HG03060 (cell line): ENCODE data around the gene EPB41L5.
"Not testable (repeated sequence)": the region's sequence is repeated elsewhere in the genome, so short reads cannot be mapped to it uniquely, and the experiment has no call there.

Source experiments
- ATAC-seq: cut with Tn5 transposase; IDR thresholded peaks from one replicate; pipeline ENCODE4 v1.9.1; 2021; ENCODE audit warnings: low read depth, moderate number of reproducible peaks; ENCODE audit not compliant: unreplicated experiment

The EPB41L5 gene

GRCh38 chr2:120012771-120013596 is at the start of gene EPB41L5:
Gene EPB41L5, plus strand, starts transcription at chr2:120013077. Its CDS starts 6,008 bp downstream, at chr2:120019085.
- ATAC-seq: peak; percentile 67

DNA sequence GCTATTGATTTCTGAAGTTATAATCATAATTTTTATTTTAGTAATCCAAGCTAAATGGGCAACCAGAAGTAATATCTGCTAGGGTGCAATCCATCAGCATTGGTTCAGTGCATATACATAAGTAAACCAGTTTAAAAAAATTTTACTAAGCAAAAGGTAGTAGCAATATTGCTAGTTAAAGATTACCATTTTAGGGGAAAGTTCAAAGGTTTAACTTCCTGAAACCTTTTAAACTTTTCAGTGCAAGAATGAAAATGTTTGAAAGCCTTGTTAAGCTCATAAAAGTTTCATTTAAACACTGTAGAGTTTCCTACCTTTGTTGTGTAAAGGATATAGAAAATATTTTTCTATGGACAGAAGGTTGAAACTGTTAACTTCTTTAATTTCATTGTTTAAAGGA is 31.0 kb upstream of the EPB41L5 start:
- no peak for ATAC-seq

DNA sequence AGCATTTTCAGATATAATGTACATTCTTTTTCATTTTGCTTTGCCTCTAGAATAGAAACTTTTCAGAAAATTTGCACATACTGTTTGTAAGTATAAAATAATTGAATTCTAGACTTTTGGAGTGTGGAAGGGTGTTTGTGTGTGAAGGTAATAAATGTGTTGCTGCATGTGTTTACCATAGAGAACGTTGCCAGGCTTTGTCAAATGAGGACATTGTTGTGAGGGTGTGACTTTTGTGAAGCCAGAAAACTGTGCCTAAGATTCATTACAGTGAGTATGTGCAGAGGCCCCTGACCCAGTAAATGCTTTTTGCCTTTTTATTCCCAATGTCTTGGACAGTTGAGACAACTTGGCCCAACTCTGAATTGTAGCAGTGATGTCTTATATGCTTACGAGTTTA is 30.4 kb upstream of the EPB41L5 start:
- ATAC-seq: no peak

- no peak for ATAC-seq
Observed at GRCh38 chr2:119983108-119983507, 29.8 kb upstream of the EPB41L5 start.

DNA sequence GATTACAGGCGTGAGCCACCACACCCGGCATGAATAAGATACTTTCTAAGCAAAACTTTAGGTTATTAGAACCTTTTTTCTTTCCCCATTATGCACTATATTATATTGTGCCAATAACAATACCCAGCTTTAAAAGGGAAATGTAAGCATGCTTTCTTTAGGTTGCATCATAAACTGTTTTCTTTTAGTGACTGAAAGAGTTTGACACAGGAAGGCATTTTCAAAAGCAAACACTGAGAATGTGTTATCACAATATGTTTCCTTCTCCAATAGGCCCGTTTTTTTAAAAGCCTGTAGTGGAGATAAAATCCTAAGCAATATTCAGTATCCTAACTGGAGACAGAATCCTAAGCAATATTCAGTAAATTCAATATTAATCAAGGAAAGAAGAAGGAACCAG is 16.7 kb upstream of the EPB41L5 start:
- no peak for ATAC-seq

- ATAC-seq: not testable (repeated sequence)
Observed at GRCh38 chr2:119996896-119997891, 15.7 kb upstream of the EPB41L5 start.

GRCh38 chr2:120001471-120001870 is 11.4 kb upstream of the EPB41L5 start:
- ATAC-seq: no peak

DNA sequence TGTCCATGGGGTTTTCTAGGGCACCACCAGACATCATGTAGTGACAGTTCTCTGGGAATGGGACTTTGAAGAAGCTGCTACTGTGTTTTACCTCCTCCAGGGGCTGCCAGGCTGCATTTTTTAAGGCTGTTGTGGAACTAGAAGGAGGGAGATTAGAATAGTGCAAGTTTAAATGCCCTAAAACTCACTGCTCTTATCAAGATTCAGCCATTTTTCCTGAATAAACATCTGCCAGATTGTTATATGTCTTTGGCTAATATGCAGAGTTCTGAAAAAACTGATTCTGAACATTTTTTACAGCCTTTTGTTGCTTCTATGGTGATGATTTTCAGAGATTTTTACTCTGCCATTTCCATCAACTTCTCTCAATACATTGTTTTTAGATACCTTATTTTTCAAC is 8.6 kb upstream of the EPB41L5 start:
- ATAC-seq: no peak

- ATAC-seq: peak; percentile 95
Observed at GRCh38 chr2:120005834-120006521, 6.9 kb upstream of the EPB41L5 start.

DNA sequence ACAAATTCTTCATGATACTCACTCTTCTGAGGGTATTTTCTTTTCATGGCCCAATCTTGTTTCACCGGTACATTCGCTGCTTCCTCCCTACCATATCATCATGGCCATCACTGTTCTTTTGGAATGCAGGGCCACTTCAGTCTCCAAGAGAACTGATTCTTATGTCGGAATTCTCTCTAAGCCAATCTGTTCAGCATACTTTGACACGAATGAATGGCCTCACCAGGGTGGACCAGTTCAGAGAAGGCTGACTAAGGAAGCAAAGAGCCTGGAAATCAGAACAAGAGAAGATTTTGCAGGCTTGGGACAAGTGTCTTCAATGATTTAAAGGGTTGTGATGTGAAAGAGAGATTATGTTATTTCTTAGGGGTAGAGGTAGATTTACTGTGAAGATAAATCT is 5.0 kb upstream of the EPB41L5 start:
- no peak for ATAC-seq

DNA sequence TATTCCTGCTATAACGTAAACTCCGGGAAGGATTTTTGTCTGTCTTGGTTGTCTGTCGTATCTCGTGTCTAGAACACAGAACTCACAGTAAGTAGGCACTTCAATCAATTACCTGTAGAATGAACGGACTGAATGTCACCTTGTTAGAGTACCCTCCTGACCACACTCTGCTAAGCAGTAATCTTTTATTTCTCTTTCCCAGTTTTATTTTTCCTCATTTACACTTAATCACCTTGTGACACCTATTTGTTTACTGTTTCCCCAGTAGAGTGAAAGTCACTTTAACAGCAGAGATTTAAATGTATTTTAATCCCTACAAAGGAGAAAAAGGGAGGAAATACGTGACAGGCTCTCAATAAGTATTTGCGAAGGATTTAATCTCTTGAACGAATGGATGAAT is 514 bp upstream of the EPB41L5 start:
- ATAC-seq: no peak

DNA sequence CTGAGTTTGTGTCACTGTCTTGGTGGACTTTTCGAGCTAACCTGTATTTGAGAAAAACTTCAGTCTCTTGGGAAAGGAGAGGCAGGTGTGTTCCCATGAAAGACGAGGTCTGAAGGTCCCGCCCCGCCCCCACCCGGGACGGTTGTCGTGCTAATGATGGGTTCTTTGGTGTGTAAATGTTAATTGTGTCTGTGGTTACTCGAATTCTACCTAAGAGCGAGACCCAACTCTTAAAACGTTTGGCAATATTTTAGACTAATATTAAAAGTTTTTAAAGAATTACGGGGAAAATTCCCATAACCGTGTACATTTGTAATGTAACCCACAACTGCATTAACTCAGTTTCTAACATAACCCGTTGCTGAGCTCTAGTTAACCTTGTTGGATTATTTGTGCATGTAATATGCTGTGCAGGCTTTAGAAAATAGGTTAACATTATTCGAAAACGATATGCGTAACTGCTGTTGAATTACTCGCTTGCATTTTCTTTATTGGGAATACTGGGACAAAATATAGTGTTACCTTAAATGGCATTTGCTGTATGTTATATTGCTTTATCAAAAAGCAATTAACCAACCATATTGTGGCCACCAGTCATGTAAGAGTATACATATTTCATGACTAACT is 833 bp downstream of the EPB41L5 start:
- ATAC-seq: no peak

DNA sequence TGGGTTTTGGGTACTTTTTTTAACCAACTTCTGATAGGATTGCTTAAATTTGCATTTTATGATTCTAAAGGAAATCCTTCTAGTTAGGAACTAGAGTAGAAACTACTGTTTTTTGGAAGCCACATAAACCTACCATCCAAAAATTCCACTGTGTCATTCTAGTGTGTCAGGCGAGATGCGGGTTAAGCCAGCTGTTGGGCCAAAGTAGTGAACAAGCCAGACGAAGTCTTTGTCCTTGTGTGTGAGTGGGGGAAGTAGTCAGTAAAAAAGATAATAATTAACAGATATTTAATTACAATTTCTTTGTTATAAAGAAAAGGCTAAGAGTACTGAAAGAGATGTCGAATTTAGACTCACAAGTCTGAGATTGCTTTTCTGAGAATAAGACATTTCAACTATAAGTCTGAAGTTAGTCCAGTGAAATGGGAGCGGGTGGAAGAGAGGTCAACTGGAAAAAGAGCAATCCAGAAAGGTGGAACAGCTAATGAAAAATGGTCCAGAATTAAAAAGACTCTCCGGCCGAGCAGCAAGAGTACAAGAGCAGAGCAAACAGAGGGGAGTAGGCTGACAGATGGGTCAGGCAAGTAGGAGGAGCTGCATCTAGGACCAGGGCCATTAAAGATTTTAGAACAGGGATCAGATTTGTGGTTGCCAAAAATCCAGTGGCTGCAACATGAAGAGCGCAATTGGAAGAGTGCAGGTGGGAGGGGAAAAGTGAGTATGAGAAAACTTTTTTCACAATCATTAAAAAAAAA is 1.5 kb downstream of the EPB41L5 start:
- no peak for ATAC-seq

GRCh38 chr2:120016800-120017199 is 3.9 kb downstream of the EPB41L5 start:
- no peak for ATAC-seq

GRCh38 chr2:120017201-120017600 is 4.3 kb downstream of the EPB41L5 start:
- ATAC-seq: no peak

GRCh38 chr2:120018549-120018948 is 5.7 kb downstream of the EPB41L5 start:
- ATAC-seq: no peak

GRCh38 chr2:120020554-120020953 is 7.7 kb downstream of the EPB41L5 start:
- ATAC-seq: no peak

DNA sequence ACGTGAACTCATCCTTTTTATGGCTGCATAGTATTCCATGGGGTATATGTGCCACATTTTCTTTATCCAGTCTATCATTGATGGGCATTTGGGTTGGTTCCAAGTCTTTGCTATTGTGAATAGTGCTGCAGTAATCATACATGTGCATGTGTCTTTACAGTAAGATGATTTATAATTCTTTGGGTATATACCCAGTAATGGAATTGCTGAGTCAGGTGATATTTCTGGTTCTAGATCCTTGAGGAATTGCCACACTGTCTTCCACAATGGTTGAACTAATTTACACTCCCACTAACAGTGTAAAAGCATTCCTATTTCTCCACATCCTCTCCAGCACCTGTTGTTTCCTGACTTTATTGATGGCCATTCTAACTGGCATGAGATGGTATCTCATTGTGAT is 9.6 kb downstream of the EPB41L5 start:
- ATAC-seq: not testable (repeated sequence)

DNA sequence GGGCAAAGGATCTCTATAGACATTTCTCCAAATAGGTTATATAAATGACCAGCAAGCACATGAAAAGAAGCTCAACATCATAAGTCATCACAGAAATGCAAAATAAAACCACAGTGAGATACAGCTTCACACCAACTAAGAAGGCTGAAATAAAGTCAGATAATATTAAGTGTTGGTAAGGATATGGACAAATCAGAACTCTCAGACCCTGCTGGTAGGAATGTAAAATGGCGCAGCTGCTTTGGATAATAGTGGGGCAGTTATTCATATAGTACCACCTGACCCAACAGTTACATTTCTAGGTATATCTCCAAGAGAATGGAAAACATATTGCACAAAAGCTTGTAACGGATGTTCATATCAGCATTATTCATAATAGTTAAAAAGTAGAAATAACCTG is 14.0 kb downstream of the EPB41L5 start:
- ATAC-seq: no peak

GRCh38 chr2:120028795-120029194 is 15.9 kb downstream of the EPB41L5 start:
- no peak for ATAC-seq
